SIG-M5 treated with dmso at 0.1 percent for 504 hours (cell line): ENCODE measurements around the gene MTR.
"Not testable (repeated sequence)": the region's sequence is repeated elsewhere in the genome, so short reads cannot be mapped to it uniquely, and the experiment has no call there.

Source experiments
- DNase-seq: peaks from one replicate; lab custom pipeline; 2025; ENCODE audit not compliant: unreplicated experiment; lab: John Stamatoyannopoulos, UW

Gene MTR

DNA sequence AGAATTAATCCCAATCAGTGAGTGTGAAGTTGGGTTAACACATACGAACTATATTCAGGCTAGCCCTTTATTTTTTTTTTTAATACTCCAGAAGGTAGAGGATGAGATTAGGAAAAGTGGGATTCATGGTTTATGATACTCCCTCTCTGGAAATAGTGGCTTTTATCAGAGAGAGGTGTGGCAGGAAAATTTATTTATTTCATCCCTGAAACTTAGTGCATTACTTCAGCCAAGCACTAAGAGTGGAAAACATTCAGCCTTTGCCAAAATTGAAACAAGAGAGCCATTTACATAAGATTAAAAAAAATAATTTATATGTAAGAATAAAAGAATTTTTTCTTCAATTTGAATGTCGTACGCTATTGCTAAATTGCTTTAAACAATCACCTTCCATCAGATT is 35.0 kb downstream of the MTR start:
- no peak for DNase-seq

DNA sequence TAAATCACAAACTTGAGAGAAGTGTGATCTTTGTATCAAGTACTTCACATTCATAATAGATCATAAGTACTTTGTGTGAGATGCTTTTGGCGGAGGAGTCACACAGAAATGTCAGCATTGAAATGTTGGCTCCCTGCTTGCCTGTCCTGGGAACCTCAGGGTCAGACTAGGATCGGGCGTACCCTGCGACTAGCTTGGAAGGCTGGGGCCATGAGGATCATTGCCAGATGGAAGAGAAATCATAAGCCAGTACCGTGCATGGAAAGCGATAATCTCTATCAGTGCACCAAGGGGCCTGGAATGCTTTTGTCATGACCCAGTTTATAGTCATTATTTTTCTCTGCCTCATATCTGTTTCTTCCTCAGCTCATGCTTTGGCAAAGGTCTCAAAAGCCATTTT is 35.5 kb downstream of the MTR start:
- no peak for DNase-seq

DNA sequence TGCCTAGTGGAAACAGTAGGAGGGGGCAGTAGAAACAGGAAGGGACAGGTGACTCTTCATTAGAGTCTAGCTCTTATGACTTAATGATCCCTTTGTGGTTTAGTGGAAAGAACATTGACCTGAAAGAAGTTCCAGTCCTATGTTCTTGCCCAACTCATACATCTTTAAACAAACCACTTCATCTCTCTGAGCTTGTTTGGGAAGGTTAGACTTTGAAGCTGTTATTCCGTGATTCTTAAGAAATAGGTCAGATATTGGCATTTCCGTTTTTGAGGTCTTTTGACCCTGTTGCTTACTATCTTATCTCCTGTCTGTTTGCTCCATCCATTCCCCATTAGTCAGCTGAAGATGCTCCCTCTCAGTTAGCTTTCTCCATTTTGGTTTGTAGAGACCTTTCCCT is 38.5 kb downstream of the MTR start:
- no peak for DNase-seq

DNA sequence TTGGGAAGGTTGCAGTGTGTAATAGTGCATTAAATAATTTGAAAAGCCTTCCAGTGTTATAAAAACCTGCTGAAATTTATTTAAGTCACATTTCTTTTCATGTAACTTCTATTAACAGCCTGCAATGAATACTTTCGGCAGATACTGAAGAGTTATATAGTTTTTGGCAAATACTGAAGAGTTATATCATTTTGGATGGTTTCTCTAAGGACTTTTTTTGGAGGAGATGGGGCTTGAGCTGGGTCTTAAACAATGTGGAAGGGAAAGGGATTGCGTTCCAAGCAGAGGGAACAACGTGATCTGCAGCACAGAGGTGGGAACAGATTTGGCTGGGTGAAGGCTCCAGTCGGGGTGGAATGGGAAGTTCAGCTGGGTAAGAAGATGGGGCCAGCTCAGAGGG is 39.8 kb downstream of the MTR start:
- DNase-seq = no peak

DNA sequence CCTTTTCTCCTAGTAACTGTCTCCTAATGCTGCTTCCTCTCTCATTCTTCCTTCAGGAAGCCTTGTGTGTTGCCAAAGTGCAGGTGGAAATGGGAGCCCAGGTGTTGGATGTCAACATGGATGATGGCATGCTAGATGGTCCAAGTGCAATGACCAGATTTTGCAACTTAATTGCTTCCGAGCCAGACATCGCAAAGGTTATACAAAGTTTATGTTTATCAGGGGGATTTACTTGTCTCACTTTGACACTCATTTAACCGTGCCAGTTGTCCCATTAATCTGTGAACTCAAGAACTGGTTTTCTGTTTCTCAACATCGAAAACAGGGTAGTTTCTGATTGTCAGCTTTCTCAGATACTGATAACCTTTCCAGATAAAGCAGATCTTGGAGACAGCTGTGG is 40.4 kb downstream of the MTR start:
- no peak for DNase-seq

DNA sequence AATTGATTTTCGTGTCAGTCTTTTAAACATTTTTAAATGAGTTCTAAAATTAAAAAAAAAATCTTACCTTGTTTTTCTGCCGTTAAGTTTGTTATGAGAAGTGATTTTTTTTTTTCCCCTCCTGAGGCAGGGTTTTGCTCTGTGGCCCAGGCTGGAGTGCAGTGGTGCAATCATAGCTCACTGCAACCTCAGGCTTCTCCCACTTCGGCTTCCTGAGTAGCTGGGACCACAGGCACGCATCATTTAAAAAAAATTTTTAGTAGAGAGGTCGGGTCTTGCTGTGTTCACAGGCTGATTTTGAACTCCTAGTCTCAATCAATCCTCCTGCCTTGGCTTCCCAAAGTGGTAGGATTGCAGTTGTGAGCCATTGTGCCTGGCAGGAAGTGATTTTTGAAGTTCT is 41.1 kb downstream of the MTR start:
- no peak for DNase-seq

DNA sequence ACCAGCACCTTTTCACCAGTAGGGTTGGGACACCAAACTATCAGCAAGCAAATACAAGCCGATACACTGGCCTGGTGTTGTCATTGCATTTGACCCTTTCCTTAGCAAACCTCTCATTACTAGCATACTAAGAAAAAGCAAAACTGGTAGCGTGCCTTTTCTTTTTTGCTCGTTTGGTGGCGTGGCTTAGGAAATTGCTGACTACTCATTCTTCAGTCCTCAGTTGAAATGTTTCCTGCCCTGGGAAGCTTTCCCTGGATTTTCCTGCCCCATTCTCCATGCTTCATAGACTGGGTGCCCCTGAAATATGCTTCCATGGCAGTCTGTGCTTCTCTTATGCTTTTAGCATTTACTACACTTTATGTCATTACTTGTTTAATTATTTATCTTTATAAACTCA is 42.0 kb downstream of the MTR start:
- no peak for DNase-seq

DNA sequence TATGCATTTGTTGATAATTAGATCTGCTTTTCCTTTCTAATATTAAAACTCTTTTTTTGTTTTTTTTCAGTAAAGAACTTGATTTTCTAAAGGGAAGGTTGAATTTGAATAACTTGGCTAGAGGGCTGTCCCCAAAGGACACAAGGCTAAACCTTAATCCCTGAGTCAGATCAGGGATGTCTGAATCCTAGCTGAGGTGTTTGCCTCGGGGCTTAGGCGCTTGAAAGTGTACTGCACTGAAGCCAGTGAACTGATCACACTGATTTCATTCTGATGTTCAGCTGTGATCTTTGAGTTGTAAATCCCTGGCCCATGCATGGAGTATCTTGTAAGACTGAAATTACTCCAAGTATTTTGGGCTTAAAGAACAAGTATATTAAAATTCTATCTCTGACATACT is 42.8 kb downstream of the MTR start:
- no peak for DNase-seq

DNA sequence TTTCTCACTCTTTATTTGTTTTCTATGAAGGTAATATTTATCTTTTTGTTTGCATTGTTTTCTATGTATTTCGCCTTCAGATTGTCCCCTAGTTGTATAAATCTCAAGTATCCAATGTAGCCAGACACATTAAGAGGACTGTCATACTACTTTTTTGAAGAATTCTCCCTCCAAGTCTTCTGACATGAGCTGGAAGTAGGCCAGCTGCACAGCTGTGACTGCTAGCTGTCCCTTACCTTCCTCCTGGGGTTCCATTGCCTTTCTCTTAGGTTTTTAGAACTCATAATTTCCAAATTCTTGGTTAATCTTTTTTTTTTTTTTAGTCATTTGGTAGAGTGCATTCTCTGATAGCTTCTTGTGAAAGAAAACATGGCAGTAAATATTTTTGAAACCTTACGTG is 46.2 kb downstream of the MTR start:
- DNase-seq = no peak

DNA sequence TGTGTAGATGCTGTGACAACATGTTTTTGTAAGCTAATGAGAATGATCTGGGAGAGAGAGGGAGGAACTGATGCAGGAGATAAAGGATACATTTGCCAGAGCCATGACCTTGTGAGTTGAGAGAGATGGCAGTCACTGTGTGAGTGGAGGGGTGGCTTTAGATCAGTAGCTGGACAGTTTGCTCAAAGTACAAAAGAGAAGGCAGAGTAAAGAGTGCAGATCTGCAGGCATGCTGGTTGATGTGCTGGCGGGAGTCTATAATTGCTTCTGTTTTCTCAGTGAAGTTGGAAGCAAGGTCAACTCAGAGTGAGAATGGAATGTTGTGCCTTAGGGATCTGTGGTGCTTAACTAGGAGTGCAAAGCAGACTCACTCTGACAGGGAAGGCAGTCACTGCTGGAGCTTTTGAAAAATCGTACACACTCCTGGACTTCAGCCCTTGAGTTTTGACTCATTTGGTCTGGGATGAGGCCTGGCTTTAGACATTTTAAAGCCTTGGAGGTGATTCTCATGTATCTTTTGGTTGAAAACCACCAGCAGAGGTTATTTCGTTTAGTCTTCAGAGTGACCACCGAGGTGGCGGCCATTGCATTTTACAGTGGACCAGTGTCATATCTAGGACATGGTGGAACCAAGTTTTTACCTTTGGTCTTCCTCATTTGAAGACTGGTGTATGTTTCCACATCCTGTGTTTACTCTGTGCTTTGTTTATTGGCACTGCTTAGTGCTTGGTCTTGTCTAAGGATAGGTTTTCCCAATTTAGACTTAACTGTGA is 49.6 kb downstream of the MTR start:
- no peak for DNase-seq

DNA sequence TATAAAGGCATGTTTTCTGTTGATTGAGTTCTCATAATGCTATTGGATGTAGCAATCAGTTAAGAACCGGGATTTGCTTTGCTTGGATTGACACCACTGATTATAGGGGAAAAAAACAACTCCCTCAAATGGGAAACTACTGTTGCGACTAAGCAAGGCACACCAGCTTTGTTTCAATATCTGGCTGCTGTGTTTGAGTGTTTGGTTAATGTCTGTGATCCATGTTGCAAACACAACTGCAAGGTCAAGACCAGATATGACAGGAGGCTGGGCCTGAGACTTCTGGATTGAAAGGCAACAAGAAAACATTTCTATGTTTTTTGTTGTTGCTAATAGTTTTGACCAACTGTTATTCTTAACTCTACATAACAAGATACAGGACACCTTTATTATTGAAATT is 50.7 kb downstream of the MTR start:
- no peak for DNase-seq

DNA sequence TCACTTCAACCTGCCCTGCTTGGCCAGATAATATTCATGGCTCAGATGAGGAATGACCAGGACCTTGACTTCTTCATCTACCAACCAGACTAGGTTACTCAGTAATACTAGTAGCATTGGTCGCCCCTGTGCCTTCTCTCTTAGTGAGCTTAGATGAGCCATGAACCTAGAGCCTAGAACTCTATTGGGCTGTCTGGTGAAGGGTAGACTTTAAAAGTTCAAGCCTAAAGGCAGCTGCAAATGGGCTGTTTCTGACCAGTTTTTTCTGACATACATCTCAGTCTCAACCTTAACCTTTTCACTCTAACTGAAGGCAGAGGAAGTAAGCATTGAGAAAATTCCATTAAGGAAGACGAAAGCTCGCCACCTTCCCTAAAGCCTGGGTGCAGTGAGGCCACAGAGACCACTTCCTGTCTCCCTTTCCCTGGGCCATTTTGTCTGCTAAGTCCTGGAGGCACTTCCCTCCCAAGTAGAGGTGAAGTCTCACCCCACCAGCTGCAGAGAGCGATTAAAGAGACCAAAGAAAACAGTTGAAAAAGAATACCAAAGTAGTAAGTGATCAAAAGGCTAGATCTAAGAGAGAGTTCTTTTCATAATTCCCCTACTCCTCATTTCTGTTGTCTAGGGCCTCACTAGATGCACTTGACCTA is 53.3 kb downstream of the MTR start:
- no peak for DNase-seq

DNA sequence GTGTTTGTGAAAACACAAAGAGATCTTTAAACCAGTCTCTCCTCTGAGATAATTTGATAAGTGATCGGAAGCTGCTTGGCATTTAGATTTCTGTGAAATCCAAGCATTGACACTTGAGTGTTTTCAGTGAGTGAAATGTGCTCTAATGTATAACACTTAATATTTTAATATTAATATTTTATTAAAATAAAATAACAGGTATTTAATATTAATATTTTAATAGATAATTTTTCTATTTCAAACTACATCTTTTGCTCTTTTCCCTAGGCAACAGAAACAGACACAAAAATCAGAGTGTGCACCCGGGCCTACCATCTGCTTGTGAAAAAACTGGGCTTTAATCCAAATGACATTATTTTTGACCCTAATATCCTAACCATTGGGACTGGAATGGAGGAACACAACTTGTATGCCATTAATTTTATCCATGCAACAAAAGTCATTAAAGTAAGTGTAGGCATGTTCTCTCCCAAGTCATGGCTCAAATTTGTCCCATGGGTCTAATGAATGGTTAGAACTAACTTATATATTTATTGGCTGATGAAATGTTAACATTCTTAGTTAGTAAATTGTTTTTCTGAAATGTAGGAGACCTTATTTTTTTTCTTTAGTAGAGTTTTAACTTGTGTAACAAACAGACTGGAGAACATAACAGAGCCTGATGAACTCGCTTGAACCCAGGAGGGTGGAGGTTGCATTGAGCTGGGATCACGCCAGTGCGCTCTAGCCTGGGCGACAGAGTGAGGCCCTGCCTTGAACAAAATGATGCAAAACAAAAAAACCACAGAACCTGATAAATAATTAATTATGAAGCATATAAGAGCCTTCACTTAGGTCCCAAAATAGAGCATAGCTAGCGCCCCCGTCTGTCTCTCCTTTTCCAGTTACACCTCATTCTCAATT is 55.2 kb downstream of the MTR start:
- DNase-seq = no peak

DNA sequence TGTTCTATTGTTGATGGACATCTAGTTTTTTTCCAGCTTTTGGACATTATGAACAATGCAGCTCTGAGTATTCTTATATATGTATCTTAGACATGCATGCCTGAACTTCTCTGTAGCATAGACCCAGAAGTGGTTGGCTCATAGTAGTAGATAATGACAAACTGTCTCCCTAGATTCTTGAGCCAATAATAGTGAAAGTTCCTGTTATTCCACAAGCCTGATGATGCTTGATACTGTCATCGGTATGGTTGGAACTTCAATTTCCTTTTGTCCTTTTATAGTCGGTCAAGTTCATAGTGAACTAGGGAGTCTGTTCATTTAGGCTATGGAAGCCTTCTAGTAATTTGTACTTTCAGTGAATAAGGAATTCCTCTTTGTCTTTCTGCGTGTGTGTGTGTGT is 56.8 kb downstream of the MTR start:
- no peak for DNase-seq

DNA sequence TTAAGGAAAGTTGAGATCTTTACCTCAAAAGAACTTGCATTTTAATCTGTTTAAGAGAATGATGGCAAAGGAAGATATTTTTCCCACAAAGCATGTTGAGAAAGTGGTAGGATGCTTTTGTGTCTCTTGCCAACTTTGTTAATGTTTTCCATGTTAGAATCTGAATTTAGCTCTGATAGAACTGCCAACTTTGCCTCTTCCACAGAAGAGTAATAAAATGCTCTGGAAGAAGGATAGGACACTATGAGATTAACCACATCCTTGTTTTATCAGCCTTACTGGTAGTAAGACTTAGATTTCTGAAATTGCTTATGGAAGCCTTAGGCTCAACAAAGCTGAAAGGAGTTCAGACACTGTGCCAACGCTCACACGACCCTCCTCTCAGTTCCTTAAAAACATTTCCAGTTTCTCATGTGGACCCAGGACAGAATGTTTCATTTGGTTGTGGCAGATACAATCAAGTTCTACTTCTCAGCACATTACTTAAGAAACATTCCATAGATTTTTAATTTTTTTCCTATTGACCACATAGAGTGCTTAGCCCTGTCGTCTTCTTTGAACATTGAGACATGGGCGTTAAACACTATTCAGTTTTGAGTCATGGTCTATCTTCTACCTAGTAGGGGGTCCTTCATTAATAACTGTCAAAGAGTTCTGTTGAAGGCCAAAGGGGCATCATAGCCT is 59.0 kb downstream of the MTR start:
- no peak for DNase-seq

DNA sequence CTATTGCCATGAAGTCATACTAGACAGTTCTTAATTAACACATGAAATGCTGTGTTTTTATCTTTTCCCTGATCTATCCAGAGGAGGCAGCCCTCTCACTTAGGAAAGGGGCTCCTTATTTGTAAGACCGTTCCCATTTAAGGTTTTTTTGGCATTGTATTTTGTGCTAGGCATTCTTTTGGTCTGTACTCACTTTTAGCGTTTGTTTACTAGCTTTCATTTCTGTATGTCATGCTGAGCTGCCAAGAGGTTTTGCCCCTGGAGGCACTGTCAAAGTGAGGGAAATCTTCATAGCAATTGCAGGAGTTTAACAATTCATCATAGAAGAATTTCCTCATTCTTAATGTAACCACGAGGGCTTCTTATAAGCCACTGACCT is 59.5 kb downstream of the MTR start:
- no peak for DNase-seq

DNA sequence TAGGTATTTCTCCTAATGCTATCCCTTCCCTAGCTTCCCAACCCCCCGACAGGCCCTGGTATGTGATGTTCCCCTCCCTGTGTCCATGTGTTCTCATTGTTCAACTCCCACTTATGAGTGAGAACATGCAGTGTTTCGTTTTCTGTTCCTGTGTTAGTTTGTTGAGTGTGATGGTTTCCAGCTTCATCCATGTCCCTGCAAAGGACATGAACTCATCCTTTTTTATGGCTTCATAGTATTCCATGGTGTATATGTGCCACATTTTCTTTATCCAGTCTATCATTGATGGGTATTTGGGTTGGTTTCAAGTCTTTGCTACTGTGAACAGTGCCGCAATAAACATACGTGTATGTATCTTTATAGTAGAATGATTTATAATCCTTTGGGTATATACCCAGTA is 61.6 kb downstream of the MTR start:
- DNase-seq = not testable (repeated sequence)

DNA sequence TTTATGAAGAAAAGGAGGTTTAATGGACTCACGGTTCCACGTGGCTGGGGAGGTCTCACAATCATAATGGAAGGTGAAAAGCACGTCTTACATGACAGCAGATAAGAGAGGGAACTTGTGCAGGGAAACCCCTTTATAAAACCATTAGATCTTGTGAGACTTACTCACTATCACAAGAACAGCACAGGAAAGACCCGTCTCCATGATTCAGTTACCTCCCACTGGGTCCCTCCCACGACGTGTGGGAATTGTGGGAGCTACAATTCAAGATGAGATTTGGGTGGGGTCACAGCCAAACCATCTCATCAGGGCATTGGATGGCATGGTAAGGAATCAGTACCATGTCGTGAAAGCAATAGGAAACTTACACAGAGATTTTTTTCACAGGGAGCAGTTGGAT is 63.1 kb downstream of the MTR start:
- DNase-seq = no peak

DNA sequence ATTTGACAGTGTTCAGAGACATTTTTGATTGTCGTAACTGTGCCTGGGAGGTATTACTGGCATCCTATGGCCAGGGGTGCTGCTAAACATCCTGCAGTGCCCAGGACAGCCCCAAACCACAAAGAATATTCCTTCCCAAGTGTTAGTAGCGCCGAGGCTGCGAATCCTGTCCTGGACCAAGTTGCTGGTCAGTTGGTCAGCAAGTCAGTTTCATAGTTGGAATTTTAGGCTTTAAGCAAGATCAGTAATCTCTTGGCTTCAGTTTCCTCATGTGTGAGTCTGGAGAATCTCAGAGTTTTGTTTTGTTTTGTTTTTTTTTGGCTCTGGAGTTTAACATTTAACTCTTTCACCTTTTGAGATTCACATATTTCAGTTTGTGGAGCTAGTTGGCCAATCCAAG is 65.0 kb downstream of the MTR start:
- no peak for DNase-seq

DNA sequence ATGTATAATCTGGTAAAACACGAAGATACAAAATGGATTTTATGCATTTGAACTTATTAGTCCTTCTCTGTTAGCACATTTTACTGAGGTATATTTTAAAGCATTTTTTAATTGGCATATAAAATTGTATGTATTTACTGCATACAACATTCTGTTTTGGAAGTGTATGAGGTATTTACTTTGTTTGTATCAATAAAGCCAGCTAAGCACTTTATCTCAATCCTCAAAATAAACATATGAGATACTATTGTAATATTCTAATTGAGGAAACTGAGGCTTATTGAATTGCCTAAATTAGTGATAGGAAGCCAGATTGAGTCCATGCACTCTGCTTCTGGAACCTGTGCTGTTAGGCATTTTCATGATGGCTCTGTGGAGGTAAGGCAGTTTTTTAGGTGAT is 65.6 kb downstream of the MTR start:
- DNase-seq = no peak

DNA sequence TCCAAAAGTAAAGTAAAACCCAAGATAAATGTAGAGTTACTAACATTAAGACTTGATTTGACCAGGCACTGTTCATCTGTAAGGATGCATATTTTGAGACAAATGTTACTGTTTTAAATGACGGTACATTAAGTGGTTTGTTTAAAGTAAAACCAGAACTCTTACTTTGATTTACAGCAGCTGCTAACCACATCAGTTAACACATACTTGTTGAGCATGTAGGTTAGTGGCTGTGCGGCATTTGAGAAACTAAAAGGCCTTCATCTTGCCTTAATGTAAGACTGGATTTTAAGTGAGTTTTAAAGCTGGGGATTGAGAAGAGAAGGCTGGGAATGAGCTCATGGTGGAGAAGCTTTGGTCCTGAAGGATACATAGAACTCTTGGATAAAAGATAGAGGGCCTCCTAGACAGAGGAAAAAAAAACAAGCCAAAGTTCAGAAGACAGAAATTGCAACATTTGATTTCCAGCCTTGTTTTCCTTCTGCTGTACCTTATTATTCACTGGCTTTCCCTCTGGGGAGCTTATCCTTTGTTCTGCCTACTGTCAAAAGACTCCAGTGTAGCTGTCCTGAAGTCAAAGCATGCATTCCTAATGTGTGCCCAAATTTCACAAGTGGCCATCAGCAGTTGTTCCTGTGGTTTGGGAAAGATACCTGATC is 66.6 kb downstream of the MTR start:
- no peak for DNase-seq
